H1 (cell line): ENCODE measurements around the gene CDH9. TPM values are rescaled to one million over a fixed set of nuclear protein-coding genes. Genes with fewer than 3 reads are reported as not detected.

ENCODE experiments used
- CTCF ChIA-PET: fragments of 300-600 bp; sonication (Branson Sonifier 250); formaldehyde crosslinking; loops from one replicate; lab custom pipeline; 2021; ENCODE audit not compliant: partially characterized antibody; lab: Charles Lee
- POLR2A ChIA-PET: fragments of 300-600 bp; sonication (Branson Sonifier 250); formaldehyde crosslinking; loops from one replicate; lab custom pipeline; 2021; ENCODE audit warnings: inconsistent platforms; ENCODE audit not compliant: partially characterized antibody; lab: Charles Lee
- DNase-seq, 2 experiments: peaks; one replicate each; pipeline versions ENCODE4 v3.0.0 to v3.0.0-alpha.2; 2010 to 2022; ENCODE audit warnings: low spot score in 2 of 2, low read depth in 1 of 2, mixed read lengths in 1 of 2
- FAIRE-seq: peaks from 2 replicates; lab custom pipeline; 2011; peaks lifted over from hg19 to GRCh38; lab: Jason Lieb, UNC
- H2AFZ ChIP-seq: 2 replicates; pipeline ENCODE4 v1.8.1; 2012; ENCODE audit warnings: low read length, inconsistent platforms
- H2AK5ac ChIP-seq: 2 replicates; pipeline ENCODE4 v1.6.1; 2013; ENCODE audit warnings: low read depth, low read length
- H2BK120ac ChIP-seq: replicated peaks from 2 replicates; pipeline ENCODE3; 2013; ENCODE audit warnings: low read depth, low read length, inconsistent platforms
- H2BK12ac ChIP-seq: 2 replicates; pipeline ENCODE4 v1.6.1; 2013; ENCODE audit warnings: low read depth, low read length
- H2BK15ac ChIP-seq: 2 replicates; pipeline ENCODE4 v1.6.1; 2013; ENCODE audit warnings: low read length
- H2BK20ac ChIP-seq: 2 replicates; pipeline ENCODE4 v1.6.1; 2013; ENCODE audit warnings: low read length
- H2BK5ac ChIP-seq: 2 replicates; pipeline ENCODE4 v1.6.1; 2013; ENCODE audit warnings: low read depth, low read length
- H3K14ac ChIP-seq: 2 replicates; pipeline ENCODE4 v1.6.1; 2013; ENCODE audit warnings: inconsistent platforms; ENCODE audit not compliant: insufficient read length
- H3K18ac ChIP-seq: 2 replicates; pipeline ENCODE4 v1.6.1; 2013; ENCODE audit warnings: low read length; ENCODE audit errors: extremely low read depth
- H3K23ac ChIP-seq: 2 replicates; pipeline ENCODE4 v1.6.1; 2013; ENCODE audit warnings: inconsistent platforms; ENCODE audit not compliant: insufficient read length
- H3K23me2 ChIP-seq: 2 replicates; pipeline ENCODE4 v1.6.1; 2013; ENCODE audit warnings: low read depth, low read length
- H3K27ac ChIP-seq: 2 replicates; pipeline ENCODE4 v1.6.1; 2011; ENCODE audit warnings: low read depth, low read length, inconsistent platforms
- H3K27me3 ChIP-seq, 4 experiments: replicated peaks in 1 of 4; 1 replicate in 1 of 4; 2 replicates in 3 of 4; pipeline versions ENCODE4 v1.6.1 to v1.8.1; 2011 to 2013; ENCODE audit warnings: low read length in 3 of 4, mild to moderate bottlenecking in 3 of 4, inconsistent platforms in 2 of 4, mixed read lengths in 2 of 4, moderate library complexity in 1 of 4; ENCODE audit not compliant: control insufficient read depth in 3 of 4, insufficient read depth in 3 of 4; ENCODE audit errors: extremely low read depth in 1 of 4
- H3K36me3 ChIP-seq, 4 experiments: 2 replicates each; pipeline versions ENCODE4 v1.6.1 to v1.8.1; 2011 to 2013; ENCODE audit warnings: mild to moderate bottlenecking in 4 of 4, low read length in 3 of 4, moderate library complexity in 2 of 4, control low read depth in 1 of 4, inconsistent platforms in 1 of 4; ENCODE audit not compliant: insufficient read depth in 4 of 4, control insufficient read depth in 2 of 4
- H3K4ac ChIP-seq: replicated peaks from 2 replicates; pipeline ENCODE3; 2013; ENCODE audit warnings: low read length, low read depth, mixed read lengths, inconsistent platforms; ENCODE audit not compliant: insufficient read length
- H3K4me1 ChIP-seq, 4 experiments: replicated peaks in 1 of 4; 1 replicate in 1 of 4; 2 replicates in 3 of 4; pipeline versions ENCODE4 v1.6.1 to v1.8.1; 2011 to 2013; ENCODE audit warnings: low read length in 3 of 4, inconsistent platforms in 2 of 4, mixed read lengths in 1 of 4; ENCODE audit not compliant: insufficient read depth in 4 of 4, control insufficient read depth in 3 of 4
- H3K4me2 ChIP-seq, 2 experiments: 2 replicates each; pipeline versions ENCODE4 v1.6.1 to v1.8.1; 2011 to 2013; ENCODE audit warnings: low read depth in 2 of 2, low read length in 2 of 2, control low read depth in 1 of 2, inconsistent platforms in 1 of 2, mild to moderate bottlenecking in 1 of 2; ENCODE audit not compliant: insufficient read depth in 1 of 2
- H3K4me3 ChIP-seq, 4 experiments: fragments of 200-600, 300-600 bp in 1 of 4; sonication (generic), shearing (Covaris generic), sonication (Bioruptor Twin) in 1 of 4; 2 replicates each; pipeline versions ENCODE4 v1.5.1 to v1.8.1; 2011 to 2016; ENCODE audit warnings: low read length in 4 of 4, low read depth in 3 of 4, control low read depth in 2 of 4, inconsistent platforms in 2 of 4, mild to moderate bottlenecking in 2 of 4, mixed read lengths in 1 of 4, moderate library complexity in 1 of 4; ENCODE audit not compliant: insufficient read depth in 2 of 4; ENCODE audit errors: extremely low read depth in 1 of 4
- H3K56ac ChIP-seq: replicated peaks from 2 replicates; pipeline ENCODE3; 2013; ENCODE audit warnings: low read depth, mild to moderate bottlenecking, mixed read lengths, low read length, inconsistent platforms; ENCODE audit not compliant: insufficient read length
- H3K79me1 ChIP-seq: 2 replicates; pipeline ENCODE4 v1.6.1; 2013; ENCODE audit warnings: low read depth, low read length, control low read depth
- H3K79me2 ChIP-seq, 2 experiments: 2 replicates each; pipeline versions ENCODE4 v1.6.1 to v1.8.1; 2012 to 2013; ENCODE audit warnings: low read length in 2 of 2, mild to moderate bottlenecking in 2 of 2, inconsistent platforms in 1 of 2; ENCODE audit not compliant: insufficient read depth in 2 of 2, control insufficient read depth in 1 of 2
- H3K9ac ChIP-seq, 4 experiments: replicated peaks in 1 of 4; 1 replicate in 1 of 4; 2 replicates in 3 of 4; pipeline versions ENCODE4 v1.6.1 to v1.8.1; 2011 to 2013; ENCODE audit warnings: low read depth in 3 of 4, low read length in 3 of 4, control low read depth in 2 of 4, mild to moderate bottlenecking in 2 of 4, moderate library complexity in 2 of 4, inconsistent platforms in 1 of 4; ENCODE audit errors: extremely low read depth in 1 of 4
- H3K9me3 ChIP-seq, 2 experiments: 2 replicates each; pipeline versions ENCODE4 v1.6.1 to v1.8.1; 2012 to 2013; ENCODE audit warnings: mild to moderate bottlenecking in 2 of 2, moderate library complexity in 2 of 2, control low read depth in 1 of 2, inconsistent platforms in 1 of 2, low read depth in 1 of 2, low read length in 1 of 2, mixed read lengths in 1 of 2; ENCODE audit not compliant: insufficient read depth in 2 of 2
- H4K20me1 ChIP-seq, 2 experiments: replicated peaks in 1 of 2; 2 replicates each; pipeline versions ENCODE3 to v1.8.1; 2011 to 2013; ENCODE audit warnings: inconsistent platforms in 2 of 2, low read length in 2 of 2, mild to moderate bottlenecking in 1 of 2; ENCODE audit not compliant: insufficient read depth in 2 of 2, control insufficient read depth in 1 of 2
- H4K5ac ChIP-seq: 2 replicates; pipeline ENCODE4 v1.6.1; 2013; ENCODE audit warnings: low read length, low read depth, mixed read lengths, inconsistent platforms; ENCODE audit not compliant: insufficient read length
- H4K8ac ChIP-seq: 2 replicates; pipeline ENCODE4 v1.8.0; 2013; ENCODE audit warnings: mild to moderate bottlenecking, moderate library complexity, low read length, inconsistent platforms; ENCODE audit not compliant: insufficient read depth; ENCODE audit errors: extremely low read depth
- H4K91ac ChIP-seq: replicated peaks from 2 replicates; pipeline ENCODE3; 2013; ENCODE audit warnings: low read length, mixed read lengths, inconsistent platforms; ENCODE audit not compliant: insufficient read length
- BACH1 ChIP-seq: IDR thresholded peaks from 2 replicates; pipeline ENCODE4 v1.6.1; 2012; ENCODE audit warnings: low read length, improper control_type of control experiment
- BCL11A ChIP-seq, 2 experiments: IDR thresholded peaks; one replicate each; pipeline ENCODE4 v1.6.1; 2011; ENCODE audit warnings: low read depth in 2 of 2, low read length in 2 of 2, mild to moderate bottlenecking in 2 of 2
- BRCA1 ChIP-seq: IDR thresholded peaks from 2 replicates; pipeline ENCODE4 v1.6.1; 2012; ENCODE audit warnings: low read depth, low read length, improper control_type of control experiment
- CEBPB ChIP-seq: IDR thresholded peaks from 2 replicates; pipeline ENCODE4 v1.6.1; 2012; ENCODE audit warnings: low read depth, low read length
- CREB1 ChIP-seq: IDR thresholded peaks from 2 replicates; pipeline ENCODE4 v1.6.1; 2012; ENCODE audit warnings: inconsistent platforms
- EGR1 ChIP-seq: IDR thresholded peaks from 2 replicates; pipeline ENCODE4 v1.6.1; 2011; ENCODE audit warnings: low read depth, low read length, borderline replicate concordance
- GABPA ChIP-seq: IDR thresholded peaks from 2 replicates; pipeline ENCODE4 v1.6.1; 2011; ENCODE audit warnings: mild to moderate bottlenecking, low read length, moderate library complexity, borderline replicate concordance; ENCODE audit not compliant: insufficient read depth
- JUND ChIP-seq: IDR thresholded peaks from 2 replicates; pipeline ENCODE4 v1.6.1; 2011; ENCODE audit warnings: mild to moderate bottlenecking, improper control_type of control experiment, low read length
- KDM4A ChIP-seq: IDR thresholded peaks from one replicate; pipeline ENCODE4 v1.7.1; 2012; ENCODE audit warnings: low read depth, mild to moderate bottlenecking, moderate library complexity, low read length, inconsistent platforms; ENCODE audit not compliant: severe bottlenecking
- RBBP5 ChIP-seq: IDR thresholded peaks from 2 replicates; pipeline ENCODE4 v1.7.1; 2012; ENCODE audit warnings: low read depth, mild to moderate bottlenecking, inconsistent platforms, low read length, moderate library complexity, borderline replicate concordance
- SIN3A ChIP-seq, 2 experiments: IDR thresholded peaks in 1 of 2; conservative IDR thresholded peaks in 1 of 2; 2 replicates each; pipeline ENCODE4 v1.6.1; 2011 to 2012; ENCODE audit warnings: low read length in 2 of 2, improper control_type of control experiment in 1 of 2, low read depth in 1 of 2, mild to moderate bottlenecking in 1 of 2
- SP2 ChIP-seq: IDR thresholded peaks from 2 replicates; pipeline ENCODE4 v1.6.1; 2012; ENCODE audit warnings: mild to moderate bottlenecking, low read length, inconsistent platforms
- SRF ChIP-seq: IDR thresholded peaks from 2 replicates; pipeline ENCODE4 v1.6.1; 2011; ENCODE audit warnings: mild to moderate bottlenecking, low read depth, low read length, moderate library complexity
- YY1 ChIP-seq: IDR thresholded peaks from 2 replicates; pipeline ENCODE4 v1.6.1; 2011; ENCODE audit warnings: low read depth, mild to moderate bottlenecking, low read length
- ZNF274 ChIP-seq: IDR thresholded peaks from 2 replicates; pipeline ENCODE4 v1.7.0; 2012; ENCODE audit warnings: low read length, borderline replicate concordance; ENCODE audit errors: extremely low read depth
- WGBS, 2 experiments: shearing (Covaris generic) in 1 of 2; methylation state at CpG; one replicate each; pipeline versions ENCODE4 v1.1.6 to v1.1.7; 2013 to 2015; ENCODE audit warnings: low lambda C conversion rate in 2 of 2, mixed read lengths in 2 of 2, inconsistent platforms in 1 of 2, low coverage in 1 of 2, missing lambda C conversion rate in 1 of 2; ENCODE audit not compliant: insufficient replicate concordance in 2 of 2, insufficient coverage in 1 of 2, insufficient read length in 1 of 2; ENCODE audit errors: extremely low coverage in 1 of 2, missing lambda C conversion rate in 1 of 2; 5-methylcytosine and 5-hydroxymethylcytosine counted together
- polyA plus RNA-seq, 7 experiments: library from polyadenylated mRNA; depleted of rRNA in 3 of 7; stranded (reverse) in 5 of 7; unstranded in 2 of 7; fragments of >200 nt in 5 of 7; fragments of 200-250 nt in 2 of 7; gene quantifications; 1 replicate in 5 of 7; 2 replicates in 1 of 7; 4 replicates in 1 of 7; pipeline versions ENCODE4 v1.2.1 to v1.2.3, GENCODE V29; 2011 to 2013; ENCODE audit warnings: missing spikeins in 2 of 7, mixed read lengths in 2 of 7
- total RNA-seq: library from RNA; stranded (reverse); fragmentation: NEBNext Ultra II Directional; extraction: Animal tissue kit (Norgen Biotek cat#: 25700); gene quantifications from 2 replicates; pipeline ENCODE4 v1.2.1, GENCODE V29; 2021
- TF ChIP-seq, protein P1 (sequence below): IDR thresholded peaks from 2 replicates; pipeline ENCODE4 v1.6.1; 2012; ENCODE audit warnings: inconsistent platforms

Gene CDH9
- total and polyA plus RNA-seq, 2 of the 8 experiments (the other 6 are each of a cell fraction or from before 2014, with no cell fraction given): 0.54 to 1.0 TPM

GRCh38 chr5:27021471-27021870 is 16.9 kb downstream of the CDH9 start:
- H3K14ac ChIP-seq: no peak overlapping the region
- H2BK15ac ChIP-seq: no peak overlapping the region
- no peak overlapping the region for H2BK12ac ChIP-seq
- H3K4me2 ChIP-seq: no peak overlapping the region
- H3K18ac ChIP-seq: no peak overlapping the region
- H2BK20ac ChIP-seq: no peak overlapping the region
- H4K20me1 ChIP-seq: no peaks in the 10 kb centered on the region
- no peak for DNase-seq
- H3K4me3 ChIP-seq: no peak overlapping the region
- H3K23ac ChIP-seq: no peak overlapping the region
- CTCF ChIA-PET: no interaction called here
- H3K79me1 ChIP-seq: no peaks in the 10 kb centered on the region
- H3K27me3 ChIP-seq: no peaks in the 10 kb centered on the region
- no peak overlapping the region for H3K27ac ChIP-seq
- no peak overlapping the region for H4K8ac ChIP-seq
- no peak overlapping the region for H4K5ac ChIP-seq
- no peak overlapping the region for H3K9ac ChIP-seq
- H3K56ac ChIP-seq: no peak overlapping the region
- H2BK120ac ChIP-seq: no peak overlapping the region
- POLR2A ChIA-PET: no interaction called here
- H3K23me2 ChIP-seq: no peaks in the 10 kb centered on the region
- no peak overlapping the region for H3K4ac ChIP-seq
- no peak overlapping the region for H4K91ac ChIP-seq
- FAIRE-seq: no peak
- H2AK5ac ChIP-seq: no peak overlapping the region
- H3K9me3 ChIP-seq: no peaks in the 10 kb centered on the region
- H3K36me3 ChIP-seq: no peaks in the 10 kb centered on the region
- 86% methylated on average over 1 of the region's 1 CpG; no CpG with 5 or more reads in 1 of the 2 experiments for WGBS, 2 experiments
- H2BK5ac ChIP-seq: no peak overlapping the region
- no peak overlapping the region for H2AFZ ChIP-seq
- H3K4me1 ChIP-seq: no peaks in the 10 kb centered on the region
- H3K79me2 ChIP-seq: no peaks in the 10 kb centered on the region
- TF ChIP-seq EGR1 (no peak), BRCA1 (no peak), BACH1 (no peak), SIN3A (conservative IDR thresholded peaks at IDR 0.05 in 1 of 2, IDR thresholded peaks at IDR 0.05 in 1 of 2; ENCODE audit: low read depth in 1 of 2, low read length in 2 of 2) (no peak), RBBP5 (no peak), BCL11A (IDR thresholded peaks at IDR 0.05; ENCODE audit: low read depth in 2 of 2, low read length in 2 of 2) (no peak), KDM4A (no peak), YY1 (no peak), ZNF274 (no peak), CEBPB (no peak), SP2 (no peak), CREB1 (no peak), SRF (no peak), JUND (no peak), GABPA (no peak)
- TF ChIP-seq, protein P1, sequence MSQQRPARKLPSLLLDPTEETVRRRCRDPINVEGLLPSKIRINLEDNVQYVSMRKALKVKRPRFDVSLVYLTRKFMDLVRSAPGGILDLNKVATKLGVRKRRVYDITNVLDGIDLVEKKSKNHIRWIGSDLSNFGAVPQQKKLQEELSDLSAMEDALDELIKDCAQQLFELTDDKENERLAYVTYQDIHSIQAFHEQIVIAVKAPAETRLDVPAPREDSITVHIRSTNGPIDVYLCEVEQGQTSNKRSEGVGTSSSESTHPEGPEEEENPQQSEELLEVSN: no peak
